Motor neuron (in vitro differentiated cells): ENCODE results near the gene FAM117A. TPM values are rescaled to one million over a fixed set of nuclear protein-coding genes. Genes with fewer than 3 reads are reported as not detected.
"Not testable (repeated sequence)": the region's sequence is repeated elsewhere in the genome, so short reads cannot be mapped to it uniquely, and the experiment has no call there.

Source experiments
- ATAC-seq, 8 experiments: fragments of 200-7000 bp; cut with Tn5 transposase; replicated peaks in 6 of 8; 2 replicates each; pipeline ENCODE4 v1.8.0; 2021; ENCODE audit warnings: mild to moderate bottlenecking in 8 of 8, moderate library complexity in 8 of 8
- H3K27ac ChIP-seq, 2 donors: fragments of 250-450 bp; sonication (Bioruptor Pico); 2 replicates each; pipeline ENCODE4 v1.9.0; 2021; ENCODE audit warnings: antibody characterized with exemption in 2 of 2, mild to moderate bottlenecking in 2 of 2, moderate library complexity in 1 of 2
- H3K4me1 ChIP-seq, 2 donors: fragments of 250-450 bp; sonication (Bioruptor Pico); replicated peaks in 1 of 2; 2 replicates each; pipeline ENCODE4 v1.6.1; 2021; ENCODE audit warnings: antibody characterized with exemption in 2 of 2, mild to moderate bottlenecking in 2 of 2, moderate library complexity in 1 of 2
- H3K4me3 ChIP-seq, 5 donors: fragments of 250-450 bp; sonication (Bioruptor Pico); 2 replicates each; pipeline ENCODE4 v1.9.0; 2021; ENCODE audit warnings: antibody characterized with exemption in 5 of 5, mild to moderate bottlenecking in 5 of 5, moderate library complexity in 4 of 5
- WGBS, 10 experiments: fragments of 450-650 bp; shearing (Covaris generic); methylation state at CpG; one replicate each; pipeline ENCODE4 v1.0.0; 2022; 5-methylcytosine and 5-hydroxymethylcytosine counted together
- in situ Hi-C, 9 experiments: fragments of 400-800 bp; cut with MboI; loops; one replicate each; pipeline ENCODE4 v1.15.0; 2021; ENCODE audit warnings: low sequenced_read_pairs in 9 of 9, low pct_unique_long_range_greater_than_20kb in 2 of 9; ENCODE audit not compliant: unreplicated experiment in 9 of 9
- total RNA-seq, 8 experiments: library from RNA; unstranded; fragments of 300-600 nt; gene quantifications; 2 replicates each; pipeline versions ENCODE4 v1.2.3 to v1.2.4, GENCODE V29; 2022

Gene FAM117A
- total RNA-seq, 8 experiments from 2014 or later, result 2.2 to 17.2 (median 9.9) TPM

DNA sequence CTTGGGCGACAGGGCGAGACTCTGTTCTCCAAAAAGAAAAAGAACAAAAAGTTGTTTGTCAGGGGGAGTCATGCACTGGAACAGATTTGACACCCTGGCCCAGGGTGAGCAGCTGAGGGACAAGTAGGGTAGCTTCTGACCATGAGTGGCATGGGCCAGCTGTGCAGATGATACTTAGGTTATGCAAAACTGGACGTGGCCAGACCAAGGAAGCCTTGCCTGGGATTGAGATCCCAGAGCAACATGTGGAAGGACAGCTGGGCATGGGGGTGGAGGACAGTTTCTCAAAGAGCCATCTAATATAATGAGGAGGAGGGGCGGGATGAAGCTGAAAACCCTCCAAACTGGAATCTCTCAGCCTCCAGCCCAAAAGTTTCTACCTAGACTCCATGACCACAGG, 36.6 kb downstream of the FAM117A start:
- Histone ChIP-seq H3K4me1 (no peaks in the 10 kb centered on the region), H3K4me3 (no peak overlapping the region), H3K27ac (no peak overlapping the region)
- 80 to 100% (median 98%) methylated on average over 2 to 4 of the region's 4 CpGs; no CpG with 5 or more reads in 5 of the 10 experiments for WGBS, 10 experiments
- in situ Hi-C loops, result no loop called here
- no peak for ATAC-seq

DNA sequence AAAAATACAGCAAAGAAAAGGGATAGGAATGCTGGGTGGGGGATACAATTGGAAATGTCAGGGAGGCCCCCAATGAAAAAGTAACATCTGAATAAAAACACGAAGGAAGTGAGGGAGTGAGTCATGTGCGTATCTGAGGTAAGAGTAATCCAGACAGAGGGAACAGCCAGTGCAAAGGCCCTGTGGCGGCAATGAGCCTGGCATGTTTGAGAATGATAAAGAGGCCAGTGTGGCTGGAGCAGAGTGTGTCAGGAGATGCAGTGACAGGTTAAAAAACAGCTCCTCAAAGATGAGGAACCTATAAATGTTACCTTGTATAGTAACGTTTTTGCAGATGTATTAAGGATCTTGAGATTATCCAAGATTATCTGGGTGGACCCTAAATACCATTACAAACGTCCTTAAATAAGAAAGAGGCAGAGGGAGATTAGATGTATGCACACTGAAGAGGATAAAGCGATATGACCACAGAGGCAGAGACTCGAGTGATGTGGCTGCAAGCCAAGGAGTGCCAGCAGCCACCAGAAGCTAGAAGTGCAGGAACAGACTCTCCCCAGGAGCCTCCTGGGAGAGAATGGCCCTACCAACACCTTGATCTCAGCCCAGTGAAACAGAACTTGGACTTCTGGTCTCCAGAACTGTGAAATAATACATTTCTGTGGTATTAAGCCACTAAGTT, 38.3 kb downstream of the FAM117A start:
- Histone ChIP-seq H3K27ac (no peak overlapping the region), H3K4me3 (no peak overlapping the region), H3K4me1 (no peaks in the 10 kb centered on the region)
- WGBS, 10 experiments, result 48 to 100% (median 83%) methylated on average over 2 to 7 of the region's 7 CpGs
- no peak for ATAC-seq
- in situ Hi-C loops, result no loop called here

DNA sequence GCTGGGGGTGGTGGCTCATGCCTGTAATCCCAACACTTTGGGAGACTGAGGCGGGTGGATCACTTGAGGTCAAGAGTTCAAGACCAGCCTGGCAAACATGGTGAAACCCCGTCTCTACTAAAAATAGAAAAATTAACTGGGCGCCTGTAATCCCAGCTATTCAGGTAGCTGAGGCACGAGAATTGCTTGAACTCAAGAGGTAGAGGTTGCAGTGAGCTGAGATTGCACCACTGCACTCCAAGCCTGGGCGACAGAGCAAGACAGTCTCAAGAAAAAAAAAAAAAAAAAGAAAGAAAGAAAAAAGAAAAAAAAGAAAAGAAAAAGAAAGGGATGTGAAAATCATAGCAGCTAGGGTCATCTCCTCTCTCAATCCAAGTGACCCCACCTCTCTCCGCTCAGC, 39.4 kb downstream of the FAM117A start:
- 60 to 100% (median 89%) methylated on average over 3 to 6 of the region's 6 CpGs; no CpG with 5 or more reads in 1 of the 10 experiments for WGBS, 10 experiments
- H3K4me3 ChIP-seq, ATAC-seq, H3K27ac ChIP-seq, in situ Hi-C loops, H3K4me1 ChIP-seq: not testable (repeated sequence)

DNA sequence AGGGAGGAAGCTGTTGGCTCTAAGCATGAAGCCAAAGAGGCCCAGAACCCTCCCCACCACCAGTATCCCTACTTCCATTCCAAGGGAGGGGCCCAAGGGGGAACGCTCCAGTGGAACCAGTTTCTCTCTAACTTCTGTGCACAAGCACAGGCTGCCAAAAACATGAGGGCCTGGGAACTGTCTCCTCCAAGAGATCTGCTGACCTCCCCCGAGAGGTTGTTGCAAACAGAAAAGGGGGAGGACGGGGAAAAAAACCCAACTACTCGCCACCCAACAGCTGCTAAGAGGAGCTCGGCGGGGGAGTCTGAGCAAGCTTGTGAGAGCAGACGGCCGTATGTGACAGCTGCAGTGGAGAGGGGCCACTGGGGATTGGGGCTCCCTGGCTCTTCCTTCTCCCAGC, 40.5 kb downstream of the FAM117A start:
- Histone ChIP-seq H3K4me1 (peaks cover 0 to 2% of the 10 kb centered on the region in 2 donors), H3K4me3 (no peak overlapping the region), H3K27ac (no peak overlapping the region)
- no peak for ATAC-seq
- in situ Hi-C loops, result no loop called here
- WGBS, 10 experiments, result 30 to 100% (median 87%) methylated on average over 1 to 7 of the region's 8 CpGs; no CpG with 5 or more reads in 6 of the 10 experiments

DNA sequence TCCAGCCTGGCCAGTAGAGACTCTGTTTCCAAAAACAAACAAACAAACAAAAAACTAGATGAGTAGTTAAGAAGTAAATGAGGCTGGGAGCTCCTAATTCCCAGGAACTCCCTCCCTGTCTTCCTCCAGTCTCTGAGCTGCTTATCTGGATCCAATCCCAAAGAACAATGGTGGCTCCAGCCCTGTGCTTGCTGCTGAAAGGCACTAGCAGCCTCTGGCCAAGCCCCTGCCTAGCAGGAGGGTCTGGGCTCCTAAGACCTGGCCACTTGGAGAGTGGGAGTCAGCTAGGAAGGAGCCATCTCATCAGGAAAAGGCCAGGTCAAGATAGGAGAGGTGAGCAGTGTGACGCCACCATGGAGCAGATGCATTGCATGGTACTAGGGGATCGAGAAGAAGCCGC, 41.9 kb downstream of the FAM117A start:
- no peak overlapping the region for H3K27ac ChIP-seq
- H3K4me1 ChIP-seq, result peaks cover 0 to 2% of the 10 kb centered on the region in 2 donors
- in situ Hi-C loops, result no loop called here
- H3K4me3 ChIP-seq, result no peak overlapping the region
- 60 to 100% (median 96%) methylated on average over 1 to 3 of the region's 3 CpGs; no CpG with 5 or more reads in 5 of the 10 experiments for WGBS, 10 experiments
- ATAC-seq, result no peak

DNA sequence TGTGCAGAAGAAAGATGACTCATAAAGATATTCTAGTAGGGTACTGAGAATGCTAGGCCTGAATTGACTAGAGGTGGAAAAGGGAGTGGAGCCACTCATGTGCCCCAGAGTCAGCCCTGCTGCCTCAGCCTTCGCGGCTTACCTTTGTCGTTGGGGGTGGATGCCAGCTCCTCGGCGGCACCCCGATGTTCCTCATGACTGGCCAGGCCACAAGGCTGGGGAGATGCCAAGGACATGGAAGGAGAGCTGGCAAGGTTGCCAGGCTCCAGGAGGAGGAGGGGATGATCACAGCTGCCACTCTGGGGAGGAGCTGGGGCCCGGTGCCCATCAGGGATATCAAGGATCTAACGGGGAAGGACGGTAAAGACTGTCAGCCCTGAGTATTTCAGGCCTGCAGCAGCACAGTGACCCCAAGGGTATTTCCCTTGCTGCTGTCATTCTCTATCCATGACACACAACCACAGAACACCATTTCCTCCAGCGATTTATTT, 46.5 kb downstream of the FAM117A start:
- H3K27ac ChIP-seq, result no peak overlapping the region
- in situ Hi-C loops, result no loop called here
- peaks cover 0 to 2% of the 10 kb centered on the region in 2 donors for H3K4me1 ChIP-seq
- ATAC-seq, result no peak
- H3K4me3 ChIP-seq, result no peak overlapping the region
- WGBS, 10 experiments, result 87 to 100% (median 99%) methylated on average over 3 to 10 of the region's 10 CpGs; no CpG with 5 or more reads in 5 of the 10 experiments

DNA sequence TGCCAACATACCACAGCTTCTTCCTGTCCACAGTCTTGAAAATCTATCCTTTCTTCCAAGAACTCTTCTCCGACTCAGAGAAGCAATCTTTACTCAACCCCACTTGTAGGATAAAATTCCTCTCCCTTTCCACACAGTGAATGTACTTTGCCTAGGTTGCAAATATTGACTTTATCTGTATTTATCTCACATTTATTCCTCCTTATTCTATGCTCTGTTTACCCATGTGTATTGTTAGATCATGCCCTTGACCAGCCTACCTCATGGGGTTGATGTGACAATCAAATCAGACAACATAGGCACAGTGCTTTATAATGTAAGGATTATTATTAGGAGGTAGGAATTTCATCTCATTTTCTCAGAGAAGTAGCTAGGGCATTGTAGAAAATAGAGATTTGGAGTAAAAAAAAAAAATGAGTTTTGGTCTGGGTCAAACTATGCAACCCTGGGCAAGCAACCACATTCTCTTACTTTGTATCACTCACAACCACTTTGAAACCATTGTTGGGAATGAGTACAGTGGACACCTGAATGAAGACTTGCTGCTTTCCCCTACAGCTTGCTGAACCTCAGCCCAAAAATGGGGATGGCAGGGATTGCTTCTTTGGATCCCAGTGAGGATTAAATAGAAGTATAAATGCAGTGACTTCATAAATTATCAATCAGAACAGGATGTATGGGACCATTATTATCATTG, 47.1 kb downstream of the FAM117A start:
- no peak overlapping the region for H3K27ac ChIP-seq
- H3K4me1 ChIP-seq, result peaks cover 0 to 2% of the 10 kb centered on the region in 2 donors
- in situ Hi-C loops, result no loop called here
- ATAC-seq, result peak in 1 of 8 experiments; percentile 62
- 60 to 100% (median 91%) methylated on average over 1 of the region's 1 CpG; no CpG with 5 or more reads in 1 of the 10 experiments for WGBS, 10 experiments
- H3K4me3 ChIP-seq, result no peak overlapping the region

DNA sequence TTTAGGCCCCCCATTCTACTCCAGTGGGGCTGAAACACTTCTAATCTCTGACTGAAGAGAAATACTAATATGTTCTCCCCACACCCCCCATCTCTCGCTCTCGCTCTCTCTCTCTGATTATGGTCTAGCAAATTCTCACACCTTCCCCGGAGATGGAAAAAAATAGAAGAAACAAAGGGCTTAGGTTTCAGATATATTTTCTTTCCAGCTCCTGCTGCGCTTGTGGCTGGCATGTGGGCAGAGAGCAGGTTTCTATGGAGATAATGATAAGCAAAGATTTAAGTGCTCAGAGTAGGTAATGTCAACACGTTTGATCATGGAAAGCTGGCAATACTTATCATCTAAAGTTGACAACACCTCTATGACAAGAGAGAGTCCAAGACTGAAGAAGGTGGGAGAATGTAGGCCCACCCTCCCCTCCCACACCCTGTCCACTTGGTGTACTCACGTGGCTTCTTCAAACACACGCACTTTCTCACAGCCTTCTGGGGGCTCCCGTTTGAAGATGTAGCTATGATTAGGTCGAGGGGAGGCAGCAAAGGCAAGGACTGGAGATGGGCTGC, 48.1 kb downstream of the FAM117A start:
- in situ Hi-C loops, result no loop called here
- H3K4me1 ChIP-seq, result peaks cover 0 to 2% of the 10 kb centered on the region in 2 donors
- 45 to 100% (median 84%) methylated on average over 2 to 8 of the region's 9 CpGs; no CpG with 5 or more reads in 2 of the 10 experiments for WGBS, 10 experiments
- H3K27ac ChIP-seq, result no peak overlapping the region
- peak in 1 of 8 experiments; percentile 56 for ATAC-seq
- no peak overlapping the region for H3K4me3 ChIP-seq

DNA sequence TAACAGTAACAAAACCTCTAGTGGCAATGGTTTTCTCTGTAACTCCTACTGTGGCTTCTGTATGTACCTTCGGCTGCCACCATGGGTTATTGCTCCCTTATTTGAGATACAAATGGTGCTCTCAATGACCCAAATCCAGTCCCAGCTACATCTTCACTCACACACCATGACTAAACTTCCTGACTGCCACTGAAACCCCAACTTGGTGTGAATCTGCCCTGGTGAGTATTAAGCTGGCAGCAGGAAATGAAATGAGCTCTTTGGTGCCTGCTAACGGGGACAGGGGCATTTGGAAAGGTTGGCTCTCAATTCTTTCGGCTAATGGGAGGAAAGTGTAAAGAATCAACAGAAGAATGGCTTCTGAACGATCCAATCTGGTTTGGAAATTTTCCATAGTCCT, 48.7 kb downstream of the FAM117A start:
- 7 to 100% (median 91%) methylated on average over 1 to 3 of the region's 4 CpGs; no CpG with 5 or more reads in 4 of the 10 experiments for WGBS, 10 experiments

DNA sequence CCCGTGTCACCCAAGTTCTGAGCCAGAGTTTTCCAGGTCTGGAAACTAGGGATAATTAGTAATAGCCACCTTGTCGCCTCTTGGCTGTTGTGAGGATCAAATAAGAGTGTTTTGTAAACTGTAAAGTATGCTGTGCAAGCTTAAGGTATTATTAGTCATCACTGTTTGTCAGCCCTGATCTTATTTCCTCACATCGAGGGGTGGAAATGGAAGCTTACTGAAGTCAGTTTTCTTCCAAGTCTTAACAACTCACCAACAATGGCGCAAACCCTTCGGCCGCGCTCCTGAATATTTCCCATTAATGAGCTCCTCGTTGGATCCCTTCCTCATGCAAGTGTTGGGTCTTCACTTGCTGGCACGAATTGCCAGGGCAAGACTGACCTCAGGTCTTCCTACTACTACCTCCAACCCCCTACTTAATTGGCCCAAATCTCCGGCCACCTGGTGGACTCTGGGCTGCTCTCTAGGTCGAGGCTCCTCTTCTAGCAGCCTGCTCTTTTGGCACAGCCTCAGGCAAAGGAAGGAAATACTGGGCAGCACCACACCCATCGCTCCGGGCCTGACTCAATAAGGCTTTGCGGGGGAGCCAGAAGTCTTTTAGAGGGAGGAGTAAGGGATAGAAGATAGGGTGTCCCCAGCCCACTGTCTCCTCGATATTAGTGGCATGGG, 55.3 kb downstream of the FAM117A start:
- Histone ChIP-seq H3K4me3 (peak overlapping the region; percentile 72 to 98 (median 91)), H3K27ac (no peak overlapping the region)
- in situ Hi-C loops, result no loop called here

More for the DNA sequence above, 48.7 kb downstream of the FAM117A start:
- Histone ChIP-seq H3K27ac (no peak overlapping the region), H3K4me1 (peaks cover 0 to 2% of the 10 kb centered on the region in 2 donors), H3K4me3 (no peak overlapping the region)
- ATAC-seq, result no peak
- in situ Hi-C loops, result no loop called here

DNA sequence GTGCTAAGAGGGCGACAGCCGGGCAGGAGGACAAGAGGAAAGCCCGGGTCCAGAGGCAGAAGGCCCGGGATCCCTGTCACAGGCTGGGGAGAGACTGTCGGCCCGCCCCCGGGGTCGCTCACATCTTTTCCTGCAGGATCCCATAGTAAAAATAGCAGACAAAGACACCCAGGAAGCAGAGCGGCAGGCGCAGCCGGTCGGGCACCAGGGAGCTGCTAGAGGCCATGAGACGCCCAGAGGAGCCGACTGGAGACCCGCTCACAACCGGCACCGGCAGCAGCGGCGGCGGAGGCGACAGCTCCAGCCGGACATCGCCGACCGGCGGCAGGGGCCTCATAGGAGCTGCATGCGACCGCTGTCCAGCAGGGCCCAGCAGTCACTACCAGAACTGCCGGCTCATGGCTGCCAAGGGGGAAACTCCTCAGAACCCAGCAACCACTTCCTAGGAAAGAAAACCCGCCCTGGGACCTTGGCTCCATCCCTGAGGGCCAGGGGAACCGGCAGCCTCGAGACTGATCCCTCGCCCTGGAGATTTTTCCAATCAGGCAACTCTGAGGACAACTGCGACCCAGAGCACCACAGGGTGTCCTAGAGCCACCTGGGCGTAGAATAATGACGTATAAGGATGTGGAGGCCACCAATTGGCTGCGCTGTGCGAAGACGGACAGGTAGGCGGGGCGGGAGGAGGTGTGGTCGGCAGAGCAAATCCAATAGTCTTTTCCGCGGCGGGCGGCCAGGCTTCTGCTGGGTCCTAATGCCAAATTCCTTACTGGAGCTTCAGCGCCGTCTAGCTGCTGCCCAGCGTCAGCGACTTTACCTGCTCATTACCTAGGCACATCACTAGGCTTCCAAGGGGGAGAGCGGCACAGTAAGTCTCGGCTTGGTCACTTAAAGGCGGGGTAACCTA, 56.1 kb downstream of the FAM117A start, which contains the start of gene SLC35B1:
Gene SLC35B1, minus strand, starts transcription at position 357 of the 907 bp plus-strand sequence. Its CDS starts 131 bp downstream, at position 226.
- H3K4me3 ChIP-seq, result peak within 1 kb of the TSS; percentile 72 to 98 (median 91)
- peak; percentile 95 to 99 (median 98) for ATAC-seq
- H3K27ac ChIP-seq, result peak within 1 kb of the TSS; percentile 98 to 99
- WGBS, 10 experiments, result 0 to 3% (median 0%) methylated on average over 1 to 12 of the region's 53 CpGs; no CpG with 5 or more reads in 1 of the 10 experiments
- in situ Hi-C loops, result no loop called here
- H3K4me1 ChIP-seq, result peaks cover 7% of the 10 kb centered on the region in 2 donors

More for the DNA sequence above, 55.3 kb downstream of the FAM117A start:
- H3K4me1 ChIP-seq, result peaks cover 7% of the 10 kb centered on the region in 2 donors
- WGBS, 10 experiments, result 20 to 90% (median 43%) methylated on average over 1 to 10 of the region's 15 CpGs; no CpG with 5 or more reads in 1 of the 10 experiments
- peak in 2 of 8 experiments; percentile 3 to 5 for ATAC-seq

DNA sequence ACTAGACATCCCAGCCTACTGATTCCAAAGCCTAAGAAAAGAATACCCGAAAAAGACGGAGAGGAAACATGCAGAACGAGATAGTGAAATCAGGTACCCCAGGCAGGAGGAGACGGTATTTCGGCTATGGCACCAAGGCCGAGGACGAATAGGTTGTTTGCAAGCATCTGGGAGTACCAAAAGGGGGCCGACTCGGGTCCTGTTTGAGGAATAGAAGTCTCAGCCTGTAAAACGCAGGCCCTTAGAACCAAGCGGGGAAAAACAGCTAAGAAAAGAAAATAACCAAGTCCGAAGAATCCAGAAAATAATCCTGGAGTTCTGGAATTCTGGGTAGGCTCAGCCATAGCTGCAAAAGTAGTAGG, 56.7 kb downstream of the FAM117A start:
- 0 to 10% (median 1%) methylated on average over 4 to 12 of the region's 12 CpGs for WGBS, 10 experiments
- no peak for ATAC-seq
- in situ Hi-C loops, result no loop called here
- Histone ChIP-seq H3K27ac (peak overlapping the region; percentile 98 to 99), H3K4me1 (peaks cover 7% of the 10 kb centered on the region in 2 donors), H3K4me3 (peak overlapping the region; percentile 72 to 98 (median 91))
